ENCODE results near the gene SPPL2B. TPM values are rescaled to one million over a fixed set of nuclear protein-coding genes. Genes with fewer than 3 reads are reported as not detected.

Gene SPPL2B
- total and polyA plus RNA-seq, 2 experiments from 2014 or later: 23.5 to 51.0 TPM

- DNase-seq (ENCODE audit: low spot score) (no peak), ATAC-seq (no peak)
- Histone ChIP-seq H3K27ac (ENCODE audit: low read depth) (no peak overlapping the region), H3K9me2 (ENCODE audit: insufficient read depth) (no peaks in the 10 kb centered on the region), H3K27me3 (ENCODE audit: insufficient read depth) (no peaks in the 10 kb centered on the region), H3K4me1 (ENCODE audit: insufficient read depth) (no peaks in the 10 kb centered on the region), H3K4me3 (no peak overlapping the region), H3K4me2 (no peak overlapping the region), H3F3A (replicated peaks; ENCODE audit: low read depth) (no peaks in the 10 kb centered on the region), H2AFZ (no peak overlapping the region), H4K20me1 (replicated peaks; ENCODE audit: insufficient read depth) (no peaks in the 10 kb centered on the region), H3K36me3 (ENCODE audit: insufficient read depth) (no peaks in the 10 kb centered on the region), H3K79me2 (replicated peaks; ENCODE audit: insufficient read depth) (no peaks in the 10 kb centered on the region)
- Mint-ChIP-seq H3K27ac (no peak overlapping the region), H3K36me3 (ENCODE audit: low read depth) (no peaks in the 10 kb centered on the region), H3K9me3 (peaks cover 2% of the 10 kb centered on the region; the same call in 2 of the 3 replicates), H3K4me3 (no peak overlapping the region), H3K27me3 (ENCODE audit: insufficient read depth, low read depth, poor library complexity) (peaks cover 10% of the 10 kb centered on the region), H3K4me1 (no peaks in the 10 kb centered on the region)
- TF ChIP-seq EZH2 (IDR thresholded peaks at IDR 0.05; ENCODE audit: low read depth, unreplicated experiment) (no peak), CTCF (conservative IDR thresholded peaks at IDR 0.05; ENCODE audit: low read depth in 2 of 2) (no peak), REST (IDR thresholded peaks at IDR 0.05; ENCODE audit: unreplicated experiment) (no peak), ZNF331 (CRISPR knock-in tag; IDR thresholded peaks at IDR 0.05; ENCODE audit: low read depth) (no peak), EZH2phosphoT487 (IDR thresholded peaks at IDR 0.05; ENCODE audit: unreplicated experiment) (no peak), ETS1 (IDR thresholded peaks at IDR 0.05) (no peak), JUNB (IDR thresholded peaks at IDR 0.05; ENCODE audit: unreplicated experiment) (no peak), NANOG (IDR thresholded peaks at IDR 0.05; ENCODE audit: borderline replicate concordance) (no peak), CREB1 (CRISPR knock-in tag; IDR thresholded peaks at IDR 0.05; ENCODE audit: low read depth) (no peak), STAT1 (IDR thresholded peaks at IDR 0.05; ENCODE audit: unreplicated experiment) (no peak), ZNF114 (CRISPR knock-in tag; IDR thresholded peaks at IDR 0.05) (no peak), POLR2AphosphoS5 (IDR thresholded peaks at IDR 0.05; ENCODE audit: low read depth) (no peak), ZNF462 (CRISPR knock-in tag; IDR thresholded peaks at IDR 0.05) (no peak)
Measured at GRCh38 chr19:2394054-2394441, 65.6 kb downstream of the SPPL2B start.
